ENCODE results near the gene WFS1. TPM values are rescaled to one million over a fixed set of nuclear protein-coding genes. Genes with fewer than 3 reads are reported as not detected.

WFS1 gene
- total RNA-seq, 4 donors from 2014 or later: 36.6 to 41.8 (median 40.0) TPM

GRCh38 chr4:6282314-6282771 lies 12.7 kb downstream of the WFS1 start:
- TF ChIP-seq CTCF (IDR thresholded peaks at IDR 0.05; ENCODE audit: low read depth): no peak

GRCh38 chr4:6283282-6283681 lies 13.6 kb downstream of the WFS1 start:
- no peak for TF ChIP-seq CTCF (IDR thresholded peaks at IDR 0.05; ENCODE audit: low read depth)

- no peak for TF ChIP-seq CTCF (IDR thresholded peaks at IDR 0.05; ENCODE audit: low read depth)
Measured at GRCh38 chr4:6287017-6287788, 17.6 kb downstream of the WFS1 start.

- TF ChIP-seq CTCF (IDR thresholded peaks at IDR 0.05; ENCODE audit: low read depth): no peak
Measured at GRCh38 chr4:6288342-6288741, 18.7 kb downstream of the WFS1 start.

- no peak for TF ChIP-seq CTCF (IDR thresholded peaks at IDR 0.05; ENCODE audit: low read depth)
Measured at GRCh38 chr4:6288871-6289270, 19.2 kb downstream of the WFS1 start.

DNA sequence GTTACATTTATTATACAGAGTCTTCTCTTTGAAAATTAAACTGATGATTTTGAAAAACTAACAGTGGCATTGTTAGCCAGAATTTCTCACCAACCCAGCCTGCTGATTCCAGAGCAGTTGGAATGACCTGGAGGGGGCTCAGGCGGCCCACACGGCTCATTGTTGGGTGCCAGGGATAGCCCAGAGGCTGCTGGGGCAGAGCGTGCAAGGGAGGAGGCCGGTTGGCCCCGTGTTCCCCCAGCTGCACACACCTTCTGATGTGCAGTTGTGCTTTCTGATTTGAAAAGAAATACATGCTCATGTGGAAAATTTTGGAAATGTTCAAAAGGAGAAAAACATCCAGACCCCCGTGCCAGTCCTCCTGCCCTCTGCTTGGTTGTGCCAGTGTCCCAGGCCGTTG lies 20.6 kb downstream of the WFS1 start:
- no peak for TF ChIP-seq CTCF (IDR thresholded peaks at IDR 0.05; ENCODE audit: low read depth)

DNA sequence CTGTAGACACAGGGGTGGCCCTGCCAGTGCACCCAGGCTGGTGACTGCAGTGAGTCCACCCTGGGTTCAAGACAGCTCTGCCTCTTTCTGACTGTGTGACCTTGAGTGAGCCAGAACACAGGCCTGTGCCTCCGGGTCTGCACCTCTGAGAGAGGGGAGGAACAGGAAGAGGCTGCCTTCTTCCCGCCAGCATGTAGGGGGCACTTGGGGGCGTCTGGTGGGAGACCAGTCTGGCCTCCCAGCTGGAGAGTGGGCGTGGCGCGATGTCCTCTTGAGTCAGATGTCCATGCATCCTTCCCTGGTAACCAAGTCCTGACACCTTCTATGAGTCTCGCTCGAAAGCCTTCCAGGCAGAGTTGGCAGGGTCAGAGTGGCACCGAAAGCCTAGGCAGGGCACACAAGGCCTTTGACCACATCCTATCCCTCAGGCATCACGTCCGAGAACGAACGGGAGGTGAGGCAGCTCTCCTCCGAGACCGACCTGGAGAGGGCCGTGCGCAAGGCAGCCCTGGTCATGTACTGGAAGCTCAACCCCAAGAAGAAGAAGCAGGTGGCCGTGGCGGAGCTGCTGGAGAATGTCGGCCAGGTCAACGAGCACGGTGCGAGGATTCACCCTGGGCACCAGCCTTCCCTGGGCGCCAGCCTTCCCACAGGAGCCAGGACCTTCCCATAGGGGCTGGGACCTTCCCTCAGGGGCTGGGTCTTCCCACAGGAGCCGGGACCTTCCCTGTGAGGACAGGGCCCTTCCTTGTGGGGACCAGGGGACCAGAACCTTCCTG lies 21.3 kb downstream of the WFS1 start:
- TF ChIP-seq CTCF (IDR thresholded peaks at IDR 0.05; ENCODE audit: low read depth): no peak
